GM18508 (cell line): ENCODE measurements around the gene CRYZ.
"Not testable (repeated sequence)": the region's sequence is repeated elsewhere in the genome, so short reads cannot be mapped to it uniquely, and the experiment has no call there.

Experiments
- ATAC-seq: cut with Tn5 transposase; IDR thresholded peaks from one replicate; pipeline ENCODE4 v1.9.1; 2021; ENCODE audit warnings: moderate number of reproducible peaks; ENCODE audit not compliant: insufficient read depth, unreplicated experiment

The CRYZ gene, protein sequence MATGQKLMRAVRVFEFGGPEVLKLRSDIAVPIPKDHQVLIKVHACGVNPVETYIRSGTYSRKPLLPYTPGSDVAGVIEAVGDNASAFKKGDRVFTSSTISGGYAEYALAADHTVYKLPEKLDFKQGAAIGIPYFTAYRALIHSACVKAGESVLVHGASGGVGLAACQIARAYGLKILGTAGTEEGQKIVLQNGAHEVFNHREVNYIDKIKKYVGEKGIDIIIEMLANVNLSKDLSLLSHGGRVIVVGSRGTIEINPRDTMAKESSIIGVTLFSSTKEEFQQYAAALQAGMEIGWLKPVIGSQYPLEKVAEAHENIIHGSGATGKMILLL

DNA sequence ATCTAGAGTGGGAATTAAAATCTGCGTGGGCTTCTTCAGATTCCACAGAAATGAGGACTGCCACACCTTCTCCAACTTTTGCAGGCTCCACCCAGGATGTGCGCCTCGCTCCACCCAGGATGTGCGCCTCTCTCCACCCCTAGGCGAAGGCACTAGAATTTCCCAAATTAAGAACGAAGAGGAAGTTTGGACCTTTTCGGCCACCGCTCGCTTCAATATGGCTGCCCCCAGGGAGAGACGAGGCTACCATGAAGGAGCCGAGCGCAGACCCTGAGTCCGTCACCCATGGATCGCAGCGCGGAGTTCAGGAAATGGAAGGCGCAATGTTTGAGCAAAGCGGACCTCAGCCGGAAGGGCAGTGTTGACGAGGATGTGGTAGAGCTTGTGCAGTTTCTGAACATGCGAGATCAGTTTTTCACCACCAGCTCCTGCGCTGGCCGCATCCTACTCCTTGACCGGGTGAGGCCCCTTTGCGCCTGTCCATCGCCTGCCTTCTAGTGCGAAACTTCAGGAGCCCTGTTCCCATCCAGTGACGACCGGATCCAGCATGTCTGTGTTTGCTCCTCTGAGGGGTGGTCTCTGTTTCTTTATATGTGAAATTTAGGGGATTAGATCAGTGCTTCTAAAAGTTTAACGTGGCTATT, at the start of gene CRYZ, which contains the start of gene TYW3:
CRYZ (minus strand) TSS at position 91 of the 644 bp plus-strand sequence. CDS start 8,229 bp downstream, outside the sequence.
TYW3 (plus strand) TSS at position 193 of the 644 bp plus-strand sequence; CDS start at position 286, 93 bp downstream.
- ATAC-seq = peak; percentile 56

DNA sequence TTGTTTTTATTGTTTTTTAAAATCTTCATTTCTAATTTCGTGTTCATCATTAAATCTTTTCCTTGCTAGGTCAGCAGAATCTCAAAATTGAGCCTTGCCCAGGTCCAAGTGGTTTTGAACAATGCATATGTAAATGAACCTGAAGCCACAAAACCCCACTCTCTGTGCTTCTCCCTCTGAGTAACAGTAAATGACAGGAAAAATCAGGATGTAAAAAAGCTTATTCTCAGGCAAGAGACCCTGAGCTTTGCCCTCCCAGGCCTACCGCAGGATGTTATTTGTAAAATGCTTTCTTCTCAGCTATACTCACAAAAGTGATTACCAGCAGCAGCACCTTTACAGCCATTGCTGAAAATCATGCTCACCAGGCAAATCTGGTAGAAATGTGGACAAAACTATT, 47.7 kb upstream of the CRYZ start:
- ATAC-seq = no peak

DNA sequence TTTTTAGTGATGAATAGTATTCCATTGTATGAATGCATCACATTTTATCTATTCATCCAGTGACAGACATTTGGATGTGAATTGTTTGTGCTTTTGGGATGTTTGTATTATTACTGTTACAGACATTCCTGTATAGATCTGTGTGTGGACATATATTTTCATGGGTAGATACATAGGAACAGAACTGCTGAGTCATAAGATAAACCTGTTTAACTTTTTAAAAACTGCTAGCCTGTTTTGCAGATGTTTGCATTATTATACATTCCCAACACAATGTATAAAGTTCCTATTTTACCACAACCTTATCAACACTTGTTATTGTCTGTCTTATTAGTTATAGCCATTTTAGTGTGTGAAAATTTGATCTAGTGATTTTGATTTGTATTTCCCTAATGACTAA, 46.9 kb upstream of the CRYZ start:
- ATAC-seq = no peak

DNA sequence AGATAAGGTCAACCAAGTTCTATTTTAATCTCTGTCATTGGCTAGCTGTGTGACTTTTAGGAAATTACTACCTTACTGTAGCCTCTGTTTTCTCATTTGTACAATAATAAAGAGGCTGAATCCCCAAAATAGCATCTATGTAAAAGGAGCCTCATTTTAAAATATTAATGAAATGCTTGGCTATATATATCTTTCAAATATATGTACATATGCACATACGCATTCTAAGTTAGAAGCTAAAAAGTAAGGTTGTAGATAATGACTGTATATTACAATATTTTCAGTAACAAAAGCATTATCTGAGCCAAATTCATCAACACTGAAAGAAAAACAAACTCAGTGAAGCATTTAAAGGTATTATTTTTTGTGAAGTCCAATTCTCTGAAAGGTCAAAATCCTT, 44.7 kb upstream of the CRYZ start:
- ATAC-seq = no peak

DNA sequence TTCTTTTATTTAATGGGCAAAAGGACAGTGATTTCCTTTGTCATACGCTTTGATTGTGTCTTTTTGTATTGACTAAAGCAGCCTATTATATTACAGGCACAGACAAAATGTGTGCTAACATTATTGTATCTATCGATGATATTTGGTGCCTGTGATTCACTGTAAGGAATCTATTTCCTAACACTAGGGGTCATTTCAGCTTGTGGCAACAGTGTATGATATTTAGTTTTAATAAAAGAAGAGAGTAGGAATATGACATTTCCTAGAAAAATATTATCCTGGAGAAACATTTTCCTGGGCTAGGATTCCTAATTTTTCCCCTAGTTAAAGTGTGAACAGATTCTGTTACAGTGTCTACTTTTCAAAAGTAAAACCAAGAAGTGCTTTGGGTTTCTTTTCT, 42.9 kb upstream of the CRYZ start:
- ATAC-seq = no peak

DNA sequence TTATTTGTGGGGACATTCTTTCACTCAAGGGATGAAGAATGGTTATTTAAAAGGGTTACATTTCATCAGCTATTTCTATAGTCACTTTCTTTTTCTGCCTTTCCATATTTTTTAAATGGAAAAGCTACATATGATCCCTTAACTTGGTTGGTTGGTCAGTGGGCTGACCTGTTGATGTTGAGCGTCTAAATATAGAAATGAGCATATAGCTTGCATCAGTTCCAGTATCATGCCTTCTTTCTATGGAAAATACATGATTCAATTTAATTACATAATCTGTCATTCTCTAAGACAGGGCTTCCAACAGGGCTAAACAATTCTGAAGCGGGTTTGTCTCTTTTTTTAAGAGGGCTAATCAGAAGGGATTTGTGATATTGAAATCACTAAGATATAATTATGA, 40.7 kb upstream of the CRYZ start:
- no peak for ATAC-seq

DNA sequence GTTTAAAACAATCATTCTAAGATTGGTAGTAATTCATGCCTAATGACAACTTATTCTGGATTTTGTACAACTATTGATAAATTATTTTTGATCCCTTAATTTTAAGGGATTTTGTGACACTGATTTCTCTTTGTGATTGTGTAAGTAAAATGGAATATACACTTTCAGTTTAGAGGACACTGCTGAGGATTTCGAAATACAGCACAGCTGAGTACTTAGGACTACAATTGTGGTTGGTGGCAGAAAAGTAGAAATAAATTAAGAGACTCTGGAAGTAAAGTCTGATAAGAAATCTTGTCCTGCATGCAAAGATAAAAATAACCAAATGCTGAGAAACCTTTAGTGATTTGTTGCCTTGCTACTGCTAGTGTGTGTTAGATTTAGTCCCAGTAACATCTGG, 40.1 kb upstream of the CRYZ start:
- no peak for ATAC-seq

DNA sequence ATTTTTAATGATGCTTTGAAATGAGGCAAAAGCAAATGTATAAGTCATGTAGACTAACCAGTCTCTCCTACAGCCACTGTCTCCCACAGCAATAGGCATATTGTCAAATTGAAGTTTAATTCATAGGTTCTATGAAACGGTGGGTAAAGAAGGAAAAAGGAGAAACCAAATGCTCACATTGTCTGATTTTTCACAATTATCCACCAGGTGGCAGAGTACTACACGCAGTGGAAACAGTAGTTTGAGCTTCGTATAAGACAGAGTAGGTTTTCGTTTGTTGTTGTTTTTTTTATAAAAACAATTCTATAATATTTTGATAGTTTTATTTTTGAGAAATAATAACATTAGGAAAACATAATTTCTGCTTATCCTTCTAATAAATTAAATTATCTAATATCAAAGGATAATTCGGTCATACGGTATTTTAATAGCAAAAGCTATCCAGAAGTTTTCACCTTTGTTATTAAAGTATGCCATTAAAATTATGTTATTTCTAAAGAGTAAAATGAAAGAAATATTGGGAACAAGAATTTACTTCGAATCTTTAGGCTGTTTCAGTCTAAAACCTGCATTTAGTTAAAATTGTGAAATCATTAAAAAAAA, 39.2 kb upstream of the CRYZ start:
- no peak for ATAC-seq

DNA sequence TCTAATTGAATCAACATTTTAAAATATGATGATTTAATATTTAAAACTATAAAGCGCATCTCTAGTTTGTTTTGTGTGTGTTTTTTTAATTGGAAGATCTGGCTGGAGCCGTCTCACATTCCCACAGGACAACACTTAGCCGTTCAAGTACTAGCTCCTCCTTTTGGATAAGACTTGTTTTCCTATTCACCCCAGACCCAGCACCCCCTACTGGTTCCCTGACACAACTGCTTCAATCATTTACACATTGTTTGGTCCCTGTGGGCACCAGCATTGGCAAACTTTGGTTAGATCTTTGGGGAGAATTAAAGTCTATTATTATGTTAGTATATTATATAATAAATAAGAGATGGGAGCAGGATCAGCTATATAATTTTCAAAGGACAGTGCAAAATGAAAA, 34.6 kb upstream of the CRYZ start:
- ATAC-seq = no peak

DNA sequence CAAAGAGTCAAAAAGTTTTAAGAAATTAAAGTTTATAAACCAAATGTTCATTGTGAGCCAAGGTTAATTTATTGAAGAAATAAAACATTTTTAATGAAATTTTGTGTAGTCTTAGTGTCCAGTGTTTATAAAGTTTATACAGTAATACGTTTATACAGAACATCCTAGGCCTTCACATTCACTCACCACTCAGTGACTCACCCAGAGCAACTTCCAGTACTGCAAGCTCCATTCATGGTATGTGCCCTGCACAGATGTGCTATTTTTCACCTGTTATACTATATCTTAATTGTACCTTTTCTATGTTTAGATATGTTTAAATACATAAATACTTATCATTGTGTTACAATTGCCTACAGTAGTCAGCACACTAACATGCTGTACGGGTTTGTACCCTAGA, 33.7 kb upstream of the CRYZ start:
- no peak for ATAC-seq

DNA sequence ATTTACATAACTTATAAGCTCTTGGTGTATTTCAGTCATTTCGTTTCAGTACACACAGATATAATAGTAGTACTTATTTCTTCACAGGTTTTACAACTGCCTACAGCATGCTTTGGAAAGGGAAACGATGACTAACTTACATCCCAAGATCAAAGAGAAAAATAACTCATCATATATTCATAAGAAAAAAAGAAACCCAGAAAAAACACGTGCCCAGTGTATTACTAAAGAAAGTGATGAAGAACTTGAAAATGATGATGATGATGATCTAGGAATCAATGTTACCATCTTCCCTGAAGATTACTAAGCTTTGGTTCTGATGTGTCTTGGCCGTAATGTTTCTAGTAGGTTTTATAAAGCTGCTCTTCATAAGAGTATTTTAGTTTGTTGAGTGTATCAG, 31.0 kb upstream of the CRYZ start:
- no peak for ATAC-seq

DNA sequence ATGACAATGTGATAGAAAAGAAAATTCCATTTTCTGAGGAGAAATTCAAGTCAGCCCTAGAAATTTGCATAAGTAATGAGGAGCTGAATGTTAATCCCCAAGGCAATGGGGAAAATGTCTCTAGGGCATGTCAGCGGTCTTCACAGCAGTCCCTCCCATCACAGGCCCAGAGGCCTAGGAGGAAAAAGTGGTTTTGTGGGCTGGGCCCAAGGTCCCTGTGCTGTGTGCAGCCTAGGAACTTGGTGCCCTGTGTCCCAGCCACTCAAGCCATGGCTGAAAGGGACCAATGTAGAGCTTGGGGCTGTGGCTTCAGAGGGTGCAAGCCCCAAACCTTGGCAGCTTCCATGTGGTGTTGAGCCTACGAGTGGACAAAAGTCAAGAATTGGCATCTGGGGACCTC, 23.8 kb upstream of the CRYZ start:
- ATAC-seq = not testable (repeated sequence)

DNA sequence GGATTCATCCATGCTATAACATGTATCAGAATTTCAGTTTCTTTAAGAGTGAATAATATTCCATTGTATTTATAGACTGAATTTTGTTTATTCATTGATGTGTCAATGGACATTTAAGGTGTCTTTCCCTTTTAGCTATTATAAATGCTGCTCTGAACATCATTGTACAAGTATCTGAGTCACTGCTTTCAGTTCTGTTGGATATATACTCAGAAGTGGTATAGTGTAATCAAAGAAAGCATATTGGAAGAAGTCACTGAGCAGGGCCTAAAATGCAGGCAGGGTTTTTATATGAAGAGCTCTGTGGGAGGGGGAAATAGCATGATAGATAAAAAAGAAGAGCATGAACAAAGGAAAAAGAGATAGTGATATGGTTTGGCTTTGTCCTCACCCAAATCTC, 22.6 kb upstream of the CRYZ start:
- ATAC-seq = no peak

DNA sequence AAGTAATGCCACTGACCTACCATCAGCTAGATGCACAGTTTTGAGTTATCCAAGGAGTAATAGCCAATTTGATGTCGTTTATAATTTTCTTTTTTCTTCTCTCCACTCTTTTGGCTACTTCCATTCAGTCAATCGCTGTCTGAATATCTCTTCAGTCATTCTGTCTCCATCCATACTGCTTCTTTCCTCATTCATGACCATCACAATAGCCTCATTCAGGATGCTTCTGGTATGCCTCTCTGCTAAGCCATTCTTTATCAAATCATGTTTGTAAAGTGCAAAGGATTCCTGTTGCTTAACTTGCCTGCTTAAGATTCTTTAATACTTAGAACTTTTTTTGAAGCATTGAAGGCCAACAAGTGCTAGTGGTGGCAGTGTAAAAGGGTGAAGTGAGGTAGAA, 20.3 kb upstream of the CRYZ start:
- ATAC-seq = no peak

DNA sequence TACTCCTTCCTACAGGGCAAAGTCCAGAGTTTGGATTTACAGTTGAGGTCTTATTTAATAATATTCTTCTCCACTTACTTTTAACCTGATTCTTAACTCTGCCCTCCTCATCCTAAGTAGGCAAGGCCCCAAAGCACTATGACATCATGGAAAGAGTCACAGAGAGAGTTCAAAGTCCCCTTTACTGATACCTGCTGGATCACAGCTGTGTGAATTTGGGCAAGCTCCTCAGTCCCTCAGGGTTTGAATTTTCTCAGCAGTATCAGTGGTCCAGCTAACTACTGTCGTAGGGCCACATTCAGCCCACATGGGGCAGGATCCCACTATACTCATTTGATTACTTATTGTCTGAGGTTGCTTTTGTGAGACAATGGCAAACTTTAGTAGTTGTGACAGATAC, 16.1 kb upstream of the CRYZ start:
- peak; percentile 92 for ATAC-seq

DNA sequence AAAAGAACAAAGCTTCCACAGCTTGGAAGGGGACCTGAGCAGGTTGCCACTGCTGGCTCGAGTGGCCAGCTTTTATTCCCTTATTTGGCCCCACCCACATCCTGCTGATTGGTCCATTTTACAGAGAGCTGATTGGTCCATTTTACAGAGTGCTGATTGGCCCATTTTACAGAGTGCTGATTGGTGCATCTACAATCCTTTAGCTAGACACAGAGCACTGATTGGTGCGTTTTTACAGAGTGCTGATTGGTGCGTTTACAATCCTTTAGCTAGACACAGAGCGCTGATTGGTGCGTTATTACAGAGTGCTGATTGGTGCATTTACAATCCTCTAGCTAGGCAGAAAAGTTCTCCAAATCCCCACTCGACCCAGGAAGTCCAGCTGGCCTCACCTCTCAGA, 12.4 kb upstream of the CRYZ start:
- ATAC-seq = not testable (repeated sequence)

DNA sequence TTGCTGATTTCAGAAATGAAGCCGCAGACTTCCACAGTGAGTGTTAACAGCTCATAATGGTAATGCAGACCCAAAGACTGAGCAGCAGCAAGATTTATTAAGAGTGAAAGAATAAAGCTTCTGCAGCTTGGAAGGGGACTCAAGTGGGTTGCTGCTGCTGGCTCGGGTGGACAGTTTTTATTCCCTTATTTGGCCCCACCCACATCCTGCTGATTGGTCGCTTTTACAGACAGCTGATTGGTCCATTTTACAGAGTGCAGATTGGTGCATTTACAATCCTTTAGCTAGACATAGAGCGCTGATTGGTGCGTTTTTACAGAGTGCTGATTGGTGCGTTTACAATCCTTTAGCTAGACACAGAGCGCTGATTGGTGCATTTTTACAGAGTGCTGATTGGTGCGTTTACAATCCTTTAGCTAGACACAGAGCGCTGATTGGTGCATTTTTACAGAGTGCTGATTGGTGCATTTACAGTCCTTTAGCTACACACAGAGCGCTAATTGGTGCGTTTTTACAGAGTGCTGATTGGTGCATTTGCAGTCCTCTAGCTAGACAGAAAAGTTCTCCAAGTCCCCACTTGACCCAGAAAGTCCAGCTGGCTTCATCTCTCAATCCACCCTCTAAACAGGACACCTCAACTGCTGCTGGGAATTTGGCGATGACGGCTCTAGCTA, 7.6 kb upstream of the CRYZ start:
- not testable (repeated sequence) for ATAC-seq

DNA sequence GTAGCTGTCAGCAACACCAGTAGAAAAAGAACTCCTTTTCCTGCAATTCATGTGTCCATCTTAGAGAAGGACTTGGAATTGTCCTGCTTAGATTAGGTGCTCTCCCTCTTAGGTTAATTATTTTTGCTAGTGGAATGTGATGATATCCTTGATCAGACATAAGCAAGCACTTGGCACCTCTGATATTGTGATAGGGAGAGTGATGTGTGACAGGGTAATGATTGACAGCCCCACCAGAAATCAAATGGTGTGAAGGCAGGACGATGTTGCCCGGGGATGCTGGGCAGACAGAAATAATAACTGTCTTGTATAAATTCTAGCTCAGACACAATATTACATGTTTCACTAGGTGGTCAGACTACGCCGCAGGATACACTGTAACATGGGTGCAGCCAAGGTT, 4.5 kb upstream of the CRYZ start:
- ATAC-seq = no peak

DNA sequence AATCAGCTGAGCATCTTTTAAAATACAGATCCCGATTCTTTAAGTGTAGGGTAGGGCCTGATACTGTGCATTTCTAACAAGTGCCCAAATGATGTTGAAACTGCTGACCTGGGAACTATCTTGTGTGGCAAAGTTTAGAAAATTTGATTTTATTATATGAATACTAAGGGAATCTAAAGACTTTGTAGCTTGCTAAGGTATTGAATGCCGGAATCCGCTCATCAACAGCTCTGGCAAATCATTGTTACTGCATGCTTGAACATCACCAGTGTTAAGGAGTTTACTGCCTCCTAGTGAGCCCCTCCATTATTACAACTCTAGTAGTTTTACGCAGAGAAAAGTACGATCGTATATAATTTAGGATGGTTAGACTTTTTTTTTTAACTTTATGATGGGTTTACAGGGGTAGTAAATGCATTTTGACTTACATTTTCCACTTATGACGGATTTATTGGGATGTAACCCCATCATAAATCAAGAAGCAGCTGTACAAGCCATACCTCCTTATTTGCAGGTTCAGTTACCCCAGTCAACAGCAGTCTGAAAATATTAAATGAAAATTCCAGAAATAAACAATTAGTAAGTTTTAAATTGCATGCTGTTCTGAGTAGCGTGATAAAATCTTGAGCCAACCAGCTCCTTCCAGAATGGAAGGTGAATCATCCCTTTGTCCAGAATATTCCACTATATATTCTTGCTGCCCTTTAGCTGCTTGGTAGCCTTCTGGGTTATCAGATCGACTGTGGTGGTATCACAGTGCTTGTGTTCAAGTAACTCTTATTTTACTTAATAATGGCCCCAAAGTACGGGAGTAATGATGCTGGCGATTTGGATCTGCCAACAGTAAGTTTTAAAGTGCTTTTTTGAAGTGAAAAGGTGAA, 994 bp upstream of the CRYZ start:
- ATAC-seq = peak; percentile 39
